Stimulated activated CD8-positive, alpha-beta memory T cell treated with anti-CD3 and anti-CD28 coated beads, Interleukin-7, amount 100 ng/mL, for 4 hours (primary cell): ENCODE data around the gene HES5.

Source experiments
- DNase-seq, 2 donors: peaks; one replicate each; pipeline ENCODE4 v3.0.0-alpha.2; 2020; ENCODE audit warnings: low read depth in 2 of 2

HES5 gene

DNA sequence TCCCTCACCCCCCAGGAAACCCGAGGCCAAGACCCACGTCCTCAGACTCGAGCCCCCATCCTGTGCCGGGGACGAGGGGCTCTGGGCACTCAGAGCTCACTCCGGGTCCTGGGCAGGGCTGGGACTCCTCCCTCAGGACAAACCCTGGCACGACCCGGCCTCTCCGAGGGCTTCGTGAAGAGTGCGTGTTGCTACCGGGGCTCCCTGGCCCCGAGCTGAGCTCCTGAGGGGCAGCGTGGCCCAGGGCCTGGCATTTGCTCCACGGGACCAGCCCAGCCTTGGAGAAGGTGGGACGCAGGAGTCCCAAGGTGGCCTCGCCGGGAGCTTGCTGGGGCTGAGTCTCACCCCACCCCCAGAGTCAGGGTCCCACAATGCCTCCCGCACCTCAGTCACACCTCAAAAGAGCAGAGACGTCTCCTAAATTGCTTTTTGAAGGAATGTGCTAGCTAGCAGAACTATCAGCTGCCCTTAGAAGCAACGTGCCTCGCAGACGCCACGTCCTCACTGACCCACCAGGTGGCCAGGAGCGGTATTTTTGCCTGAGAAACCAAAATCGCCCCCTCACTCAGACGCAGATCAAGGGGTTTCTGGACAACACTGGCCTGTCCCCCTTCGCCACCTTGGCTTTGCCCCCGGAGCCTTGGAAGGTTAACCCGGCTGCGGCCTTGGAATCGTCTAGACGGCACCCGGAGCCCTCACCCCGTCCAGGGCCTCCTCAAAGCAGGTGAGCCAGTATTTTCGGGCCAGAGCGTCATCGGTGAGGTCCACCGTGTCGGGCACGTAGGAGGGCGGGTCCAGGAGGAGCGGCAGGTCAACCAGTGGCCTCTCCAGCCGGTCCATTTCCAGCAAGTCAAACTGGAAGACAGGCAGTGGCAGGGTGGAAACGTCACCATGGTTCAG, 14.9 kb downstream of the HES5 start:
- no peak for DNase-seq

DNA sequence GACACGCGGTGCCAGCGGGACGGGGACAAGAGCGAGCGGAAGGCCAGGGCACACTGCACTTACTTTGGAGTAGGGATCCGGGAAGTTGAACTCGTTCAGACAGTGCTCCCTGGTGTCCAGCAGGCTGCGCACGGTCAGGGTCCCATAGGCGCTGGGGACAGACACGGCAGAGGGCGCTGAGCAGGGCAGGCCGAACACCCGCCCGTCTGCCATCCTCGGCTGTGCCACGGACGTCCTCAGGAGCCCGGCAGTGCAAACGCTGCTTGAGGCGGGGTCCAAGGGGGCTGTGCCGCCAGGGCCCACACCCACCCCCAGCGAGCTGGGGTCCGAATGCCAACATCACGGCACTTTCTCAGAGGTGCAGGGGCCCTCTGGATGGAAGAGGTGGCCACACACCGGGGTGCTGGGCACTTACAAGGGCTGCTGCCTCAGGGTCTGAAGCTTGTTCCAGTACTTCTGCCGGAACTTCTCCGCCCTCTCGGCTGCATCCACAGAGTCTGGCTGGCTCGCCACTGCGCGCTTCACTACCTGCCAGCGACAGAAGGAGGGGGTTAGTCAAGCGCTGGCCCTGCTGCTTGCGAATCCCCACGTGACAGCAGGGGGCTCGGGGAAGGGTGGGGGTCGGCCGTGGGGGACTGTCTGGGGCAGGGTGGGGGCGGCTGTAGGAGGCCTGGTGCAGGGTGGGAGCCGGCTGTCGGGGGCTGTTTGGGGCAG, 16.0 kb downstream of the HES5 start:
- no peak for DNase-seq

DNA sequence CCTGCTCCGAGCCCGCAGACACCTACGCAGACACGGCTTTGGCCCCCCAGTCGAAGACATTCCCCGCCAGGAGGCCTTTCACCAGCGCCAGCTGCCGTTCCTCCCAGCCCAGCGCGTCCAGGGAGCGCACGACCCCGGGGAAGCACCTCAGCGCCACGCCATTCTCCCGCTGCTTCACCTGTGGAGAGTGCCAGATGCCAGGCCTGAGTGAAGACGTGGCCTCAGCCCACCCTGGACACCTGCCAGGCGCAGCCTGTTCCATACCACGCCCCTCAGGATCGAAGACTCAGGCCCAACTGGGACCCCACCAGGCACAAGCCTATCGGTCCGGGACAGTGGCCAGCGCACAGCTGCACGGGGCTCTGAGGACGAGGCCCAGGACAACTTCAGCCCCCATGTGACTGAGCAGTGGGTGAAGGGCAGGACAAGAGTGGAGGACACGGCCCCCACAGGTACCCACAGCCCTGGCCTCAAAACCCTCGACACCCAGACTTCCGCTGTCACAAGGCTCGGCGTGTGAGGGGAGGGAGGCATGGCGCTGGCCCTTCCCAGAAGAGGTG, 17.1 kb downstream of the HES5 start:
- no peak for DNase-seq

DNA sequence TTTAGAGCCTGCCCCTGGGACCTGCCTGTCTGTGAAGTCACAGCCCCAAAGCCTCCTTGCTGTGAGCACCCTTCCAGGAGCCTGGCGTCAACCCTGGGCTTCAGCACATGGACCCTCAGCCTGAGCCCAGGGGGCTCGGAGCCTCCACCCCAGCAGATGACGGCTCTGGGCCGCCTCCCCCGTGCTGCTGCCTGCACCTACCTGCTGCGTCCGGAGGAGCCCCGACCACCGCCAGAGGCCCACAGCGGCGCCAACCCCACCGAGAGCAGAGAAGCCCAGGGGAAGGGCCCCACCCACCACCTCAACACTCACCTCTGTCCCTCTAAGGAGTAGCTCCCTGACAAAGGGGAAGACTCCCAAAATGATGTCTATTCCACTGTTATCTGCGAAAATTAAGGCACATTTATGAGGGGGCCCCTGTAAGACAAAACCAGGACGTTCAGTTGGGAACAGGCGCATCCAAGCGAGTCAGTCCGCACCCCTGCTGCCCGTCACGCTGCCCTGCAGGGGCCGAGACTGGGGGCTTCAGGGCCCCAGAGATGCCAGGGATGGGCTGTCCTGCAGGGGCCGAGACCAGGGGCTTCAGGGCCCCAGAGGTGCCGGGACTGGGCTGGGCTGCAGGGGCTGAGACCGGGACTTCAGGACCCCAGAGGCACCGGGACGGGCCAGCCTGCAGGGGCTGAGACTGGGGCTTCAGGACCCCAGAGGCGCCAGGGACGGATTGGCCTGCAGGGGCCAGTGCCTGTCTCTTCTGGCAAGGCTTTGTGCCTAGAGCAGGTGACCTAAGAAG, 19.5 kb downstream of the HES5 start:
- DNase-seq, result no peak

DNA sequence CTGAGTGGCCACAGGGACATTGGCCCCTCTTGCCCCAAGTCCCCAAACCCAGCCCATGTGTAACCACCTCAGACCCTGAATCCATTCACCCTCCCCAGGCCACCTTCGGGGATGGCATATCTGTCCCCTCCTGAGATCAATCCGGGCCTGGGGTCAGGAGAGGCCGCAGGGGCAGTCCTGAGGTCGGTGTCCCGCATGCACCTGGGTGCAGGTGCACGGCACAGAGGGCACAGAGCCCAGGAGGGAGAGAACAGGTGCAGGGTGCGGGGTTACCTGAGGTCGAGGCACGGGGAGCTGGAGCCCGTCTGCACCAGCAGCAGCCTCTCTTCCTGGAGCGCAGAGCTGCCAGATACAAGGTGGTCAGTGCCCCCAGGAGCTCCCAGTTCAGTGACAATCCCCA, 20.5 kb downstream of the HES5 start:
- DNase-seq, result no peak

DNA sequence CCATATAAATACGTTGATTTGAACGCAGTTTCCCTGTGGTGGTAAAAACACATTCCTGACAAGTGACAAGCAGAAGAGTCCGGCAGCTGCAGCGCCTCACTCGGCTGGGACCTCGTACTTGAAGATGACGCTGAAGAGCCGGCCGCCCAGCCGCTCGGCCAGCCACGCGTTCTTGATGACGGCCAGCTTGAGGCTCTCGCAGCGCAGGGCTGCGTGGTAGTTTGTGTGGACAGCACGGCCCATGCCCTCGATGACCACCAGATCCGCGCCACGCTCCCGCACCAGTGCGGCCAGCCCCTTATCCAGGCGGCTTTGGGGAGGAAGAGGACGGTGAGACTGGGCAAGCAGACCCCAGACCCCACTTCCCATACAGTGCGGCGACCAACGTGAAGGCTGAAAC, 21.3 kb downstream of the HES5 start:
- no peak for DNase-seq

DNA sequence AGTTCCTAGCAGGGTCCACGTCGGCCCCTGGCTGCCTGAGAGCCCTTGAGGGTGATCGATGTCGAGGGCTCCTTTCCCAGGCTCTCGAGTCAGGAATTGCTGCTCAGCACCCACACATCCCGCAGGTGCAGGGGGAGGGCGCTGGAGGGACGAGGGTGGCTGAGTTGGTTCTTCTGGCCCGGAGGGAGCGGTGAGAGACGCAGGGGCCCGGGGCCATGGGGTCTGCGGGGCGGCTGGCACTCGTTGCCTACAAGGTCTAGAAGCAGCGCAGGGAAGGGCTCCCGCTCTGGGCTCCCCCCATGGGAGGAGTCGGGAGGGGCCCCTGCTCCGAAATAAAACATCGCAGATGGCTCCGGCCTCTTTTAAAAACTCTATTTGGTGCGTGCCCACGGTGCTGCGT, 21.9 kb downstream of the HES5 start:
- DNase-seq, result no peak

DNA sequence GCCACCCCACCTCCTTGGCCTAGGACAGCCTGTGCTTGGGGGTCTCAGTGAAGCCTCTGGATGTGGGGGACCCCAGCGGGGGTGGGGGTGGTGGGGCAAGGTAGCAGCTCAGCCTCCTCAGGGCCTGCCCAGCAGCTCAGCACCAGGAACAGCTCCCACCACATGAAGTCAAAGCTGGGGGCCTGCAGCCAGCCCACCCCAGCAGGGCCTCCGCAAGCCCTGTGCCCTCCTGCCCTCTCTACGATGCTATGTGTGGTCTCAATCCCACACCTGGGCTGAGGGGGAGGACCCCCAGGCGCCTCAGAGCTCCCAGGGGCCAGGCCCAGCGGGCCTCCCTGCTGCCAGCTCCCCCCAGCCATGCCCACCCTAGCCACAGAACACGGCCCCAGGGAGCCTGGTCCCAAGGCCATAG, 22.3 kb downstream of the HES5 start:
- no peak for DNase-seq

DNA sequence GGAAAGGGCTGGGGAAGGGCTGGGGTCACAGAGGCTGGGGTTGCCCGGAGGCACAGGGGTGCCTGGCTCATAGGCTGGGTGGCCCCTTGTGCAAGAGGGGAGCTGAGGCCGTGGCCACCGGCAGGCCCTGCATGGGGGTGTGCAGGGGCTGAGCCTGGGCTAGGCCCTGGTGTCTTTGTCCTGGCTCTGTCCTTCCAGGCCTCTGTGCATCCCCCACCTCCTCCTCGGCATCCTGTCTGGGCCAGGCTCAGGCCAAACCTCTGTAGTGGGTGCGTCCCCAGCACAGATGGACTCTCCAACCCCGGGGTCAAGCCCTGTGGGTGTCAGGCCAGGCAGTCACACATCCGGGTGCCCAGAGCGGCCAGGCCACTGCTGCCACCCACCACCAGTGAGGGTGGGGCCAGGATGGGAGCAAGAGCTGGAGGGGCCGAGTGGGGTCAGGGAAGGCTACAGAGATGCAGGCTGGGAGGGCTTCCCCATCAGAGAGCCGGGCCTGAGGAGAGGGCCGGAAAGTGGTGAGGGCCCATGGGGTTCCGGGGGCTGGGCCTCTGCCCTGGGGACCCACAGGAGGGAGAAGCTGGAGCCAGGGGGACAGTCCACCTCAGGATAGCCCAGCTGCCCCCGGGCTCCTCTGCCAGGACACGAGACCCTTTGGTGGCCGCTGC, 23.0 kb downstream of the HES5 start:
- DNase-seq, result no peak

DNA sequence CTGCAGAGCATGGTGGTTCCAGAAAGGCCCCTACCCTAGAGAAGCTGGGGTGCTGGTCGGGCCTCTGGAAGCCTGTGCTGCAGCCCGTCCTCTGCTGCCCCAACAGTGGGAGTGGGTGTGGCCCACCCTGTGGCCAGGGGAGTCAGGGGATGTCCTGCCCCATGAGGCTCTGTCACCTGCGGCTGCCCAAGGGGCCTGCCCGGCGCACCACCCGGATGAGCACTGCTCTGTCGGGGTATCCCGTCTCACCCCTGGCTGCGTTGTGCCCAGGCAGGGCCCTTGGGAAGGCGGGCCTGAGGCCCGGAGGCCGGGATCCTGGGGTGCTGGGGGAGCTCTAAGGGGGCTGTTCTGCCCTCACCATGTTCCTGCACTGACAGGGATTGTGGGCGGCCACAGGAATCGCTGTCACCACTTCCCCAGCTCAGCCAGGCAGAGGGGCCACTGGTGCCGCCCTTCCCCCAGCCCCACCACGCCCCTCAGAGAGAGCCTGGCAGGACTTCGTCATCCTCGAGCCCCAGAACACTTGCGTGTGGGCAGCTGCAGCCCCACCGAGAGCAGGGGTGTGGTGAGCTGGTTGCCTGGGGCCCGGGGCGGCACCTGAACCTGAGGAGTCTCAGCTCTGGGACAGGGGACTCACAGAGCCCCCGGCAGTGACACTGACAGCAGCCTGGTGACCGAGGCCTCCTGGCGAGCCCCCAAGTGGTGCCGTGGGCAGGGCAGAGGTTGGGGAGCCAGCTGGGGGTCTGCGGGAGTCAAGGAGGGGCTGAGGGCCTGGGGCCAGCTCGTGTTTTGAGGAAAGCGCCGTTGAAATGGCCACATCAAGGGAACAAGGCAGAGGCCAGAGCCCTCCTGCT, 23.8 kb downstream of the HES5 start:
- DNase-seq, result no peak

DNA sequence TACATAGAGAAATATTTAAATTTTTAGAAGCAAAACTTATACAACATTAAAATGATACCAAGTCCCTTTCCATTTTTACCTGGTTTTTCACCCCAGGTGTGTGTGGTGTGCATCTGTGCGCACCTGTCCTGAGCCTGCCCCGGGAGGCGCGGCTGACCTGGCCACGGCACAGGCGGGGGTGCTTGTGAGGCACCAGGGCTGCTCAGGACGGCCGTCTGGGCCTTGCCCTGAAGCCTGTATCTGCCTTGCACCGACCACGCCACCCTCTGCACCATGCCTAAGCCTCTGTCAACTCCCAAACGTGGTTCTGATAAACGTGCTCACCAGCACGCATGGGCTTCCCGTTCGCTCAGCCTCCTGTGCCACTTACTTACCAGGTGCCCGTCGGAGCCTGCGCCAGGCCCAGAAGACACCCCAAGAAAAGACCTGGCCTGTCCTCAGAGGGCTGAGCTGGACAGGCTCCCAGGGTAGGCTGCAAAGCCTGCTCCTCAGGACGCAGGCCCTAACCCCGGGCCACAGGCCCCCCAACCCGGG, 24.5 kb downstream of the HES5 start:
- DNase-seq, result no peak

DNA sequence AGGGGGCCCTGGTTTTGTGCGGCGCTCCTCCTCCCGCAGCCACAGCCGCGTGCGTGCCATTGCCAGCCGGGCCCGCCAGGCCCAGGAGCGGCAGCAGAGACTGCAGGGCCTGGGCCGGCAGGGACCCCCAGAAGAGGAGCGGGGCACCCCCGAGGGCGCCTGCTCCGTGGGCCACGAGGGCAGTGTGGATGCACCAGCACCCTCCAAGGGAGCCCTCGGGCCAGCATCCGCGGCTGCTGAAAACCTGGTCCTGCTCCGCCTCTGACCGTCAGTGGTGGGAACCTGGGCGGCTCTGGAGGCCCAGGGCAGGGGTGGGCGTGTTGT, 25.2 kb downstream of the HES5 start:
- DNase-seq, result no peak

DNA sequence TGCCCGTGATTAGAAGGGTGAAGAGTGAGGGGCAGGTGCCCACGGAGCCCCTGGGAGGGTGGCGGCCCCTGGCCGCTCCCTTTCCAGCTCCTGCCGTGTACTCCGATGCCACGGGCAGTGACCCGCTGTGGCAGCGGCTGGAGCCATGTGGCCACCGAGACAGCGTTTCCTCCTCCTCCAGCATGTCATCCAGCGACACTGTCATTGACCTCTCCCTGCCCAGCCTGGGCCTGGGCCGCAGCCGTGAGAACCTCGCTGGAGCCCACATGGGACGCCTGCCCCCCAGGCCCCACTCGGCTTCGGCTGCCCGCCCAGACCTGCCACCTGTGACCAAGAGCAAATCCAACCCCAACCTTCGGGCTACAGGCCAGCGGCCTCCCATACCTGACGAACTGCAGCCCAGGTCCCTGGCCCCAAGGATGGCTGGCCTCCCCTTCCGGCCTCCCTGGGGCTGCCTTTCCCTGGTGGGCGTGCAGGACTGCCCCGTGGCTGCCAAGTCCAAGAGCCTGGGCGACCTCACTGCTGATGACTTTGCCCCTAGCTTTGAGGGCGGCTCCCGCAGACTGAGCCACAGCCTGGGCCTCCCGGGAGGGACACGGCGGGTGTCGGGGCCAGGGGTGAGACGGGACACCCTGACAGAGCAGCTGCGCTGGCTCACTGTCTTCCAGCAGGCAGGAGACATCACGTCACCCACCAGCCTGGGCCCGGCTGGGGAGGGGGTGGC, 25.7 kb downstream of the HES5 start:
- no peak for DNase-seq

DNA sequence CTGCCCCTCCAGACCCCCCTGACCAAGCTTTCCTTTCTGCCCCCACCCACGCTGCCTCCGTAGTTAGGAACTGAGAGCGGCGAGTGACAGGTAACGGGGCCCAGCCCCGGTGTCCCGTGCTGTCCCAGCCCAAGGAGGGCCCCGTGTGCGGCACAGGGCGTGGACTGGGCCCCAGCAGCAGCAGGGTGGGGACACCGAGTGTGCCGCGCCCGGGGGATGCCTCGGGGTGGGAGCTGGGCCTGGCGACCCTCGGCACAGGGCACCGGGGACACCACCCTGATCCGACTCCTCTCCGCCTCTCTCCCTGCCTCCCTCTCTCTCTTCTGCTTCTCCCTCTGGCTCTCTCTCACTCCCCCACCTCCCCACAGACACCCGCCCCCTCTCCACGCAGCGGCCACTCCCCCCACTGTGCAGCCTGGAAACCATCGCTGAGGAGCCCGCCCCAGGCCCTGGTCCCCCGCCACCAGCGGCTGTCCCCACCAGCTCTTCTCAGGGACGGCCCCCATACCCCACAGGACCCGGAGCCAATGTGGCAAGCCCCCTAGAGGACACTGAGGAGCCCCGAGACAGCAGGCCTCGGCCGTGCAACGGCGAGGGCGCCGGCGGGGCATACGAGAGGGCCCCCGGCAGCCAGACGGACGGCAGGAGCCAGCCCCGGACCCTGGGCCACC, 26.4 kb downstream of the HES5 start:
- no peak for DNase-seq

DNA sequence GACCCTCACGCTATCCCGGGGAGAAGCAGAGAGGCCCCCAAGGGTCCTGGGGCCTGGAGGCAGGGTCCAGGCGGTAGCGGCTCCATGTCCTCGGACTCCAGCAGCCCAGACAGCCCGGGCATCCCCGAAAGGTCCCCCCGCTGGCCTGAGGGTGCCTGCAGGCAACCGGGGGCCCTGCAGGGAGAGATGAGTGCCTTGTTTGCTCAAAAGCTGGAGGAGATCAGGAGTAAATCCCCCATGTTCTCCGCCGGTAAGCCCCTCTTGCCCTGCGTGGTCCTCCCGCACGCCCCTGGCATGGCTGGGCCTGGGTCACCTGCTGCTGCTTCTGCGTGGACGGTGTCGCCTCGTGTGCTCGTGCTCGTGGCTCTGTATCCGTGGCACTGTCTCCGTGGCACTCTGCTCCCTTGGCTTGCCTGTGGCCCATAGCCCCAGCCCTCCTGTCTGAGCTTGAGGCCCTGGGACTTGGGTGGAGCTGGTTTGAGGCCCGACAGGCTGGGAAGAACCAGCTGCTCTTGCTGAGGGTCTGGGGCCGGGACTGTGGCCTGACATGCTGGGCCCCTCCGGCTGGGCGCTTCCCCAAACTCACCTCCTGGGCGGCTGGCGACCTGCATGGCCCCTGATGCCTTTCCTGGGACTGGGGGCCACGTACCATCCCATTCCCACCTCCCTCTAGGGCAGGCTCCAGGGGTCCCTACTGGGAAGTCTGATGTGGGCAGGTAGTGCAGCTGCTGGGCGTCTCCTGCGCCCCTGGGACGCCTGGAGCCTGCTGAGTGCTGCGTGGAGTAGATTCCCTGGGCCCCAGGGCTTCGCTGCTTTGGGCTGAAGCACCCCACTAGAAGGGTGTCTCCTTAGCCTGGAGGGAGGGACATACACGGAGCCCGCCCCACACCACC, 27.2 kb downstream of the HES5 start:
- DNase-seq, result no peak

DNA sequence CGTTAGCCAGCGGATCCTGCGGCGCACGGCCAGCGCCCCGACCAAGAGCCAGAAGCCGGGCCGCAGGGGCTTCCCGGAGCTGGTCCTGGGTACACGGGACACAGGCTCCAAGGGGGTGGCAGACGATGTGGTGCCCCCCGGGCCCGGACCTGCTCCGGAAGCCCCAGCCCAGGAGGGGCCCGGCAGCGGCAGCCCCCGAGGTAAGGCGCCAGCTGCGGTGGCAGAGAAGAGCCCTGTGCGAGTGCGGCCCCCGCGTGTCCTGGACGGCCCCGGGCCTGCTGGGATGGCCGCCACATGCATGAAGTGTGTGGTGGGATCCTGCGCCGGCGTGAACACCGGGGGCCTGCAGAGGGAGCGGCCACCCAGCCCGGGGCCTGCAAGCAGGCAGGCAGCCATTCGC, 27.9 kb downstream of the HES5 start:
- DNase-seq, result no peak

DNA sequence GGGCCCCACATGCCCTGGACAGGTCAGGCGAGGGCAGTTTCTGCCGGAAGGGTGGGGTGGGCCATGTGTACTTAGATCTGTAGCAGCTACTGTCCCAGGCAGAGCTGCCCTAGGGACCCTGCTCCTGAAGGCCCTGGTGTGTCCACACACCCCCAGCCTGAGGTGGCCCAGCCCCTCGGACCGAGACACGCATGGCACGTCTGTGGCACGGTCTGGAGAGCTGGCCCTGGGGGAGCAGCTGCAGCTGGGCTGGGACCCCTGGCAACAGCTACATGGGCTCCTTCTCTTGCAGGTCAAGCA, 28.3 kb downstream of the HES5 start:
- no peak for DNase-seq

DNA sequence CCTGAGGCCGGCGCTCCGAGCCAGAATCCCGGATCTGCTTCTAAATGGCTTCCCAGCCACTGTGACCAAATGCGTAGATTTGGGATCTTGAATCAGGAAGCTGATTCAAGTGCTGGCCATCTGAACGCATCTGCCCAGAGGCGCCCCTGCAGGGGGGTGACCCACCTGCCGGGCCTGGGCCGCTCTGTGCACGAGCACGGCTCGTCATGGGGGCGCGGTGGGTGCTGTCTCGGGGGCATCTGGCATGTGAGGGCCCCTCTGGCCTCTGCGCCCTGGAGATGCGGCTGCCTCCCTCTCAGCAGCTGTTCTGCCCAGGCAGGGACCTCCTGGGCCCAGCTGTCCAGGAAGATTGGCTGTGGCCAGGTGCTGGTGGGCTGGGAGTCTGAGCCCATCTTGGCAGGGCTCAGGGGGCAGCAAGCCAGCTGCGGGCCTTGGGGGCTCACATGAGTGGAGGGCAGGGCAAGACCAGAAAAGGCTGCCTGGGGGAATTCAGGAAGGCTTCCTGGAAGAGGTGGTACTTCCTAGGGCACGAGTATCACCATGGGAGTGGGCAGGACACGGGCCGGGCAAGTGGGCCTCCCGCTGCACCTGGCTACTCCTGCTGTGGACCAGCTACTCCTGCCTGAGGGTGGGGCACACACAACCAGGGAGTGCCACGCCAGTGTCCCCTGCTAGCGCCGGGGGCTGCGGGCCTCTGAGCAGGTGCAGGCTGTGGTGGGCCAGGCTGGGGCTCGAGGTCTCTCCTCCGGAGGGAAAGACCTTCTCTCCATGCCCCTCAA, 28.8 kb downstream of the HES5 start:
- no peak for DNase-seq
